ENCODE data around the gene SLC24A4. TPM values are rescaled to one million over a fixed set of nuclear protein-coding genes. Genes with fewer than 3 reads are reported as not detected.

SLC24A4 gene
- total and polyA plus RNA-seq, 4 donors: 0.47 to 2.4 (median 1.0) TPM

- Histone ChIP-seq H3K9ac (ENCODE audit: insufficient read depth in 1 of 2, low read length in 2 of 2) (no peak overlapping the region), H3K27ac (ENCODE audit: low read depth in 1 of 2, low read length in 1 of 2) (no peak overlapping the region), H3K4me1 (ENCODE audit: control insufficient read depth in 5 of 5, insufficient read depth in 5 of 5, low read length in 5 of 5) (peaks cover 0 to 5% (median 0%) of the 10 kb centered on the region in 5 donors), H3K27me3 (ENCODE audit: control insufficient read depth in 3 of 3, insufficient read depth in 3 of 3, low read length in 2 of 3) (peaks cover 5 to 40% (median 25%) of the 10 kb centered on the region in 3 donors), H3K36me3 (ENCODE audit: control insufficient read depth in 4 of 4, insufficient read depth in 4 of 4, low read length in 4 of 4) (no peaks in the 10 kb centered on the region), H3K4me3 (no peak overlapping the region), H3K9me3 (ENCODE audit: control insufficient read depth in 4 of 4, insufficient read depth in 3 of 4, low read length in 3 of 4) (no peaks in the 10 kb centered on the region)
- WGBS, 2 donors: 68 to 92% methylated on average over 8 of the region's 8 CpGs
- no peak for ATAC-seq (ENCODE audit: insufficient read depth, low FRiP score)
- TF ChIP-seq CTCF (IDR thresholded peaks at IDR 0.05; ENCODE audit: control extremely low read depth, extremely low read depth): no peak
- peak in 1 of 3 donors; percentile 27 for DNase-seq
Observed at GRCh38 chr14:92328664-92329255, 5.8 kb downstream of the SLC24A4 start.

- H3K9ac ChIP-seq (ENCODE audit: insufficient read depth in 1 of 2, low read length in 2 of 2): no peak overlapping the region
- TF ChIP-seq CTCF (IDR thresholded peaks at IDR 0.05; ENCODE audit: control extremely low read depth, extremely low read depth): no peak
- H3K4me3 ChIP-seq: no peak overlapping the region
- no peaks in the 10 kb centered on the region for H3K9me3 ChIP-seq (ENCODE audit: control insufficient read depth in 4 of 4, insufficient read depth in 3 of 4, low read length in 3 of 4)
- ATAC-seq (ENCODE audit: insufficient read depth, low FRiP score) (no peak), DNase-seq (no peak)
- H3K27ac ChIP-seq (ENCODE audit: low read depth in 1 of 2, low read length in 1 of 2): no peak overlapping the region
- H3K4me1 ChIP-seq (ENCODE audit: control insufficient read depth in 5 of 5, insufficient read depth in 5 of 5, low read length in 5 of 5): no peaks in the 10 kb centered on the region
- H3K27me3 ChIP-seq (ENCODE audit: control insufficient read depth in 3 of 3, insufficient read depth in 3 of 3, low read length in 2 of 3): peaks cover 0 to 9% (median 0%) of the 10 kb centered on the region in 3 donors
- H3K36me3 ChIP-seq (ENCODE audit: control insufficient read depth in 4 of 4, insufficient read depth in 4 of 4, low read length in 4 of 4): no peaks in the 10 kb centered on the region
- WGBS, 2 donors: 80 to 85% methylated on average over 4 of the region's 4 CpGs
Observed at GRCh38 chr14:92334050-92334449, 11.1 kb downstream of the SLC24A4 start.

GRCh38 chr14:92336363-92336762 is 13.4 kb downstream of the SLC24A4 start:
- Histone ChIP-seq H3K27me3 (ENCODE audit: control insufficient read depth in 3 of 3, insufficient read depth in 3 of 3, low read length in 2 of 3) (peaks cover 0 to 17% (median 0%) of the 10 kb centered on the region in 3 donors), H3K9ac (ENCODE audit: insufficient read depth in 1 of 2, low read length in 2 of 2) (no peak overlapping the region), H3K4me1 (ENCODE audit: control insufficient read depth in 5 of 5, insufficient read depth in 5 of 5, low read length in 5 of 5) (no peaks in the 10 kb centered on the region), H3K4me3 (no peak overlapping the region), H3K9me3 (ENCODE audit: control insufficient read depth in 4 of 4, insufficient read depth in 3 of 4, low read length in 3 of 4) (no peaks in the 10 kb centered on the region), H3K36me3 (ENCODE audit: control insufficient read depth in 4 of 4, insufficient read depth in 4 of 4, low read length in 4 of 4) (no peaks in the 10 kb centered on the region), H3K27ac (ENCODE audit: low read depth in 1 of 2, low read length in 1 of 2) (no peak overlapping the region)
- no peak for DNase-seq
- 91 to 92% methylated on average over 6 of the region's 6 CpGs for WGBS, 2 donors
- TF ChIP-seq CTCF (IDR thresholded peaks at IDR 0.05; ENCODE audit: control extremely low read depth, extremely low read depth): no peak
- ATAC-seq (ENCODE audit: insufficient read depth, low FRiP score): no peak

GRCh38 chr14:92339426-92339825 is 16.5 kb downstream of the SLC24A4 start:
- no peak overlapping the region for H3K27ac ChIP-seq (ENCODE audit: low read depth in 1 of 2, low read length in 1 of 2)
- peaks cover 0 to 24% (median 0%) of the 10 kb centered on the region in 3 donors for H3K27me3 ChIP-seq (ENCODE audit: control insufficient read depth in 3 of 3, insufficient read depth in 3 of 3, low read length in 2 of 3)
- H3K9me3 ChIP-seq (ENCODE audit: control insufficient read depth in 4 of 4, insufficient read depth in 3 of 4, low read length in 3 of 4): no peaks in the 10 kb centered on the region
- DNase-seq (no peak), ATAC-seq (ENCODE audit: insufficient read depth, low FRiP score) (no peak)
- no peak for TF ChIP-seq CTCF (IDR thresholded peaks at IDR 0.05; ENCODE audit: control extremely low read depth, extremely low read depth)
- no peaks in the 10 kb centered on the region for H3K4me1 ChIP-seq (ENCODE audit: control insufficient read depth in 5 of 5, insufficient read depth in 5 of 5, low read length in 5 of 5)
- H3K36me3 ChIP-seq (ENCODE audit: control insufficient read depth in 4 of 4, insufficient read depth in 4 of 4, low read length in 4 of 4): no peaks in the 10 kb centered on the region
- no peak overlapping the region for H3K9ac ChIP-seq (ENCODE audit: insufficient read depth in 1 of 2, low read length in 2 of 2)
- WGBS, 2 donors: 91 to 93% methylated on average over 12 of the region's 12 CpGs
- H3K4me3 ChIP-seq: no peak overlapping the region

All from lung (tissue), 12 donors.